ENCODE results near the gene TEDC2.
A peak's percentile ranks its signal among the peaks of the same experiment; 100 is the strongest.
"Not testable (repeated sequence)": the region's sequence is repeated elsewhere in the genome, so short reads cannot be mapped to it uniquely, and the experiment has no call there.

Gene TEDC2, protein sequence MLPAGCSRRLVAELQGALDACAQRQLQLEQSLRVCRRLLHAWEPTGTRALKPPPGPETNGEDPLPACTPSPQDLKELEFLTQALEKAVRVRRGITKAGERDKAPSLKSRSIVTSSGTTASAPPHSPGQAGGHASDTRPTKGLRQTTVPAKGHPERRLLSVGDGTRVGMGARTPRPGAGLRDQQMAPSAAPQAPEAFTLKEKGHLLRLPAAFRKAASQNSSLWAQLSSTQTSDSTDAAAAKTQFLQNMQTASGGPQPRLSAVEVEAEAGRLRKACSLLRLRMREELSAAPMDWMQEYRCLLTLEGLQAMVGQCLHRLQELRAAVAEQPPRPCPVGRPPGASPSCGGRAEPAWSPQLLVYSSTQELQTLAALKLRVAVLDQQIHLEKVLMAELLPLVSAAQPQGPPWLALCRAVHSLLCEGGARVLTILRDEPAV

DNA sequence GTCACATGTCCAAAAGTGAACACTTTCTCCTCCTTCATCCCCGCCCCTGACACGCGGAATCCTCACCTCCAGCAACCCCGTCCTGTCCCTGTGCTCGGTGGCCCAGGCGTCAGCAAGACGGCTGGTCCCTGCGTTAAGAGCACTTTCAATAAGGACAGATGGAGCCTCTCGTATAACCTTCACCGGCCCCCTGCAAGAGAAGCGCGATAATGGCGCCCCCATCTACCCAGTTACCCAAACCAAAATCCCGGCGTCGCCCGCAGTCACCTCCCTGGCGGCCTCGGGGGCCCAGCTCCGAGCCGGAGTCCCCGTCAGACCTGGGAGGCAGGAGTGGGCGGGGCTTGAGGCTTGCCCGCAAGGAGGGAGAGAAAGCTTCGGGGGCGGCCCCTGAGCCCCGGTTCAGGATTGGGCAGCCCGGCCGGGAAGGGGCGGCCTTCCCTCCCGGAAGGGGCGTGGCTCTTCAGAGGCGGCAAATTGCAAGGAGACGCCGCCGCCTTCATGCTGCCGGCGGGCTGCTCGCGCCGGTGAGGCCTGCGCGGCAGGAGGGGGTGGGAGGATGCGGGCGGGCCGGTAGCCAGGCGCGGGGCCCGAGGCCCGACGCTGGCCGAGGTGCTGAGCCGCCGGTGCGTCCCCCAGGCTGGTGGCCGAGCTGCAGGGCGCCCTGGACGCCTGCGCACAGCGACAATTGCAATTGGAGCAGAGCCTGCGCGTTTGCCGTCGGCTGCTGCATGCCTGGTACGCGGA, at the start of gene TEDC2:
Gene TEDC2 (plus strand): TSS at position 463 of the 744 bp plus-strand sequence. CDS start 36 bp downstream, at position 499.
- peak; percentile 96 to 98 for DNase-seq

DNA sequence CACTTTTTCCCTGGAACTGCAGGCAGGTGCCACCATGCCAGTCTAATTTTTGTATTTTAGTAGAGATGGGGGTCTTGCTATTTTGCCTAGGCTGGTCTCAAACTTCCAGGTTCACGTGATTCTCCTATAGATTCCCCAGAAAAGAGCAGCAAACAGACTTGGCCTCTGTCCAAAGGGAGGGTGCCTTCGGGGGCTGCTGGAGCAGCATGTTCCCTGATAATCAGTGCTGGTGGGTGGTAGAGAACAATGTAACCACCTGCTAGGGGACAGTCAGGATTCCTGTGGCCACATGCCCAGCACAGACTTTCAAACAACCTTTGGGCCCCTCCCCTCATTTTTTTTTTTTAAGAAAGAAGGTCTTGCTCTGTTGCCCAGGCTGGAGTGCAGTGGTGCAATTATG, 44.8 kb upstream of the TEDC2 start:
- DNase-seq, result no peak

DNA sequence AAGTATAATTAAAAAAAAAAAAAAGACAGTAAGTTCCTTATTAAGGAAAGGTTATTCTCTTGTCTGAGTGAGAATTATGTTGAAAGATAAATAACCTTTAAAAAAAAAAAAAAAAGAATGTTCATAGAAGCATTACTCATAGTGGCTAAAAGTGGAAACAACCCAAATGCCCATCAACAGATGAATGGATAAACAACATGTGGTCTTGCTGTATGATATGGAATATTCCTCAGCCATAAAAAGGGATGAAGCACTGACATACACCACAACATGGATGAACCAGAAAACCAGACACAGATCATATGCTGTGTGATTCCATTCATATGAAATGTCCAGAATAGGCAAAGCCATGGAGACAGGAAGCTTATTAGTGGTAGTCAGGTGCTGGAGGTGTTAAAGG, 39.9 kb upstream of the TEDC2 start:
- DNase-seq, result no peak

DNA sequence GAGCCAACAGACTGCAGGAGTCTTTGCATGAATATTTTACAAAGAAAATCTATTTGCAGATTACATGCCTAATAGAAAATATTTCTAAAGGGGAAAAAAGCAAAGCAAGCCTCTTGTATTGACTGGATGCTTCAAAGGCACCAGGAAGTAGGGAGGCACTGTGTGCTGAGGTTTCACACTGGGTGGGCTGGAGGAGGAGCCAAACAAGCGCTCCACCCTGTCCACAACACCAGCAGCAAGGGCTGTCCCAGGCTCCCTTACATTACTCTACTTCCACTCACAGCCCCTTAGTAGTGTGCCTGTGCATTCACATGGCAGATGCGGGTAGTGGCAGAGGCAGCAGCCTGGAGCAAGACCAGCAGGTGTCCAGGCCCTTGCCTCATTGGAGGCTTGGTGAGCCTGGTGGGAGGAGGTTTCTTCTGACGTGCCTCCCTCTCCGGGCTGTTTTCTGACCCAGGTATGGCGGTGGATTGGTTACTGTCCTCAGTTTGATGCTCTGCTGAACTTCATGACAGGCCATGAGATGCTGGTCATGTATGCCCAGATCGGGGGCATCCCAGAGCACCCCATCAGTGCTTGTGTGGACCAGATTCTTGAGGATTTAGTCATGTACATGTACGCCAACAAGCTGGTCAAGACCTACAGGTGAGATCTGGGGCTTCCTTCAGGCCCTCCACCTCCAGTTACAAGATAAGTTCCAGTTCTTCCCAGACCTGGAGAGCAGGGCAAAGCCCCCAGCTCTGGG, 37.6 kb upstream of the TEDC2 start:
- DNase-seq, result no peak

DNA sequence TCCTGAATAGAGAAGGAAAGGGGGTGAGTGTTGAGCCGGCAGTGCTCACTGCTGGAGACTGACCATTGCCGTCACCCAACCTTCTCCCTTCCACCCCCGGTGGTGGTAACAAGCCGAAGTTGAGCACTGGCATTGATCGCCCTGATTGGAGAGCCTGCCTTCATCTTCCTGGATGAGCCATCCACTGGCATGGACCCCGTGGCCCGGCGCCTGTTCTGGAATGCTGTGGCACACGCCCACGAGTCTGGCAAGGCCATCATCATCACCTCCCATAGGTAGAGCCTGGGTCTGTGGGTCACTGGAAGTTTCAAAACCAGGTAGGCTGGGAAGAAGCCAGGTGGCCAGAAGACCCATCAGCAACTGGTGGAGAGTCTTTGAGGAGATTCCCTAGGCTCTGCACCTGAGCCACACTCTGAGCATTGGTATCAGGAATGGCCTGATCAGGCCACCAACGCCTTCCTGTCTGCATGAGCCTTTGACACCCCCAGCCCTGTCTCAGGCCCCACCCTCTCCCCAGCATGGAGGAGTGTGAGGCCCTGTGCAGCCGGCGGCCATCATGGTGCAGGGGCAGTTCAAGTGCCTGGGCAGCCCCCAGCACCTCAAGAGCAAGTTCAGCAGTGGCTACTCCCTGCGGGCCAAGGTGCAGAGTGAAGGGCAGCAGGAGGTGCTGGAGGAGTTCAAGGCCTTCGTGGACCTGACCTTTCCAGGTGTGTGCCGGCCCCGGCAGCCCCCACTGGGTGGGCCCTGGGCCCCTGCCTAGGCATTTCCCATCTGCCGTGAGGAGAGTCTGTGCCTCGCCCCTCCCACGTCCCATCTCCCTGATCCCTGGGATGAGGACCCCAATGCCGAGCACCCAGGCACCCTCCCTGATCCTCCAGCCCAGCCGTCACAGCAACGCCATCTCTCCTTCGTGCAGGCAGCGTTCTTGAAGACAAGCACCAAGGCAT, 35.6 kb upstream of the TEDC2 start:
- DNase-seq, result no peak

DNA sequence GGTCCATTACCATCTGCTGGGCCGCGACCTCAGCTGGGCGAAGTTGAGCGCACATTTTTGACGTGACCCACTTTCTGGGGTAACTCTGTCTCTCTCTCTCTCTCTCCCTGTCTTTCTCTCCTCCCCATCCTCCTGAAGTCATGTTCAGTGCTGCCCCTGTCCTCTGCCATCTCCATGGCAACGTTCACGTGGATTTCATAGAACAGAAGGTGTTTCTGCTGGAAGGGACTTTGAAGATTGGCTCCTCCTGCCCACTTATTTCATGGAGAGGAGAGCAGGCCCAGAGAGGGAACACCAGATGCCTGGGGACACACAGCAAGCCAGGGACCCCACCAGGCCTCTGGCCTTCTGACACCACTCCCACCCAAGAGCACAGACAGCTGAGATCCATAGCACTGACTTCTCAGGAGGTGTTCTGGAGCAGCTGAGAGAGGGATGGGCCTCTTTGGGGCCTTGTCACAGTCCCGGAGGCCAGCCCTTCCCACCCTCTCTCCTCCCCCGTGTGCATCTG, 34.8 kb upstream of the TEDC2 start:
- DNase-seq, result no peak

DNA sequence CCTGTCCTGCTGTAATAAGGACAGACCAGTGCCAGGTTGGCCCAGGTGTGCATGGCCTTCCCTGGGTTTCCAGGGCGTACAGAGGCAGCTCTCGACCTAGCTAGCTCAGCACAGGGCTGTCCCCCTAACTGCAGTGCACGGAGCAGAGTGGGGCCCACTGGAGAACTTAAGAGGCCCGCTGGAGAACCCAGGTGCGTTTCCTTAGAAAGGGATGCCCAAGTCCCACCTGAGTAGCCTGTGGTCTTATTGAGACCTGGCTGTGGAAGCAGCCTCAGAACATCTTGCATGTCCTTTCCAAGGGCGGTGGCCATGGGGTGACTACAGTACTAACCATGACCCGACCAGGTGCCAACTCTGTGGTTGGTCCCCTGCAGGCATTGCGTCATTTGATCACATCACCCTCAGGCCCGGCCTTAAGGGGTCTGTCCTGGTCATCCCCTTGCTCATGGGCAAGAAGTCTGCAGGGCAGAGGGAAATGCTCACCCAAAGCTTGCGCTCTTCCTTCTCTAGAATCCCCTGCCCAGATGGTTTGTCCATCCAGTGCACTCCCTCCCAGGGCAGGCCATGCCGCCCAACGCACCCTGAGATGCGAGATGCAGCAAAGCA, 34.0 kb upstream of the TEDC2 start:
- DNase-seq, result no peak

DNA sequence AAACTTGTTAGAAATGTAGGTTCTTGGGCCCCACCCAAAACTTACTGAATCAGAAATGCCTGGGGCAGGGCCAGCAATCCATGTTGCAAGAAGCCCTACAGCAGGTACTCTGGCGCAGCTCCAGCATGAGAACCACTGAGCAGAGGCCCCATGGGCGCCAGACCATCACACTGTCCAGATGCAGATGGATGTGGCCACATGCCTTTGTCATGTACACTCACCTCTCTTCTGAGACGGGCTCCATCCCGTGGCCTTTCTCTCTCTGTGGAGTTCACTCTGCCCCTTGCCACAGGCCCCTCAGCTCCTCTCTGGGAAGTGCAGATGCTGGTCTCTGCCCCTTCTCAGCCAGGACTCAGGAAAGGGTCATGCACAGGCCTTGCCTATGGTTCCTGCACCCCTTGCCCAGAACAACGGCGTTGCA, 33.0 kb upstream of the TEDC2 start:
- no peak for DNase-seq

DNA sequence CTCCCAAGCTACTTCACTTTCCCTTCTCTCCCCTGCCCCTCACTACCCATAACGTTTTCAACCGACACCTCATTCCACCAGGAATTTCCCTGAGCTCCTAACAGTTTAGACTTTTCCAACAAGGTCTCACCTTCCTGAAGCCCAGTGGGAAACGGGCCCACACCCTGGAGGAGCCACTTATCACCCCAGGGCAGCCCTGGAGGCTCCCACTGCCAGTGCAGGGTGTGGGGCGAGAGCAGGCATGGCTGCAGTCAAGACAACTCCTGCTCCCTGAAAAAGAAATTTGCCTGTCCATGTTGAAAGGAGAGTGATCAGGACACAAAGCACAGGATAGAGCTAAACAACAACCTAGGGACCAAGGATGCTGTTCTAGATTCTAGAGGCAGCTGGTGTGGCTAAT, 32.4 kb upstream of the TEDC2 start:
- no peak for DNase-seq

DNA sequence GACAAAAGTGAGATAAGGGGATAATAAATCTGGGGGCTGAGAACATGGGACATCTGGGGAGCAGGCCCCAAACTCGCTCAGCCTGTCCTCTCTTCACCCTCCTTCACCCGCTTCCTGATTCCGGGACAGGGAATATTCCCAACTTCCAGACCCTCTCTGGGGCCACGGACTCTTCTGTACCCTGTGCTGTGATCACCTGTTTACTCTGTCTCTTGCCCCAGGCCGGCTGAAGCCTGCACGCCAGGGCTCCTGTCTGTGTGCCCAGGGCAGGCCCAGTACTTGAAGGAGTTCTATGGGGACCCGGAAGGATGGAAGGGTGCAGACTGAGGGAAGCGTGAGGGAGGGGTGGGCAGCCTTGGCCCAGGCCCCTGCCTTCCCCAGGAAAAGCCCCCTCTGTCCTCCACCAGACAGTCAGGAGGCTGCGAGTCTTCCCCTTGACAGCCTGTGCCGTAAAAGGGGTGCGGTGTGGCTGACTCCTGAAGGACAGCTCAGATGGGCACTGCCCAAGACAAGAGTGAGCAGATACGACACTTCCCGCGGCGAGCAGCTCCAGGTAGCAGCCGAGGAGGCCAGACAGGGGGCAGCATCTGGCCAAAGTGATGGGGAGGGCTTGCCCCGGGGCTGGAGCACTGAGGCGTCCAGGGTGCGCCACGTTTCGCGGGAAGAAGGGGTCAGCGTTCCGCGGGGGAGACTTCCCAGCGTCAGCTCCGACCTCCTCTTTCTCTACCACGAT, 31.7 kb upstream of the TEDC2 start:
- DNase-seq, result peak in 1 of 2 experiments; percentile 8

DNA sequence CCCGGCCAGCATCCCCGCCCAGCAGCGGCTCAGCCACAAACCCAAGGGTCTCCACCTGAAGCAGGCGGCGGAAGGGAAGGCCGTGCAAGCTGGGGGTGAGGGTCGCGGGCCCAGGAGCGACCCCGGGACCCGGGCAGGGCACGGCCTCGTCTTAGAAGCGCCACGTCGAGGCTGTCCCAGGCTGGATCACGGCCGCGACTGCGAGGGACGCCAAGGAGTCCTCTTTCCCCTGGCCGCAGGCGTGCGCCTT, 31.2 kb upstream of the TEDC2 start:
- DNase-seq, result no peak

DNA sequence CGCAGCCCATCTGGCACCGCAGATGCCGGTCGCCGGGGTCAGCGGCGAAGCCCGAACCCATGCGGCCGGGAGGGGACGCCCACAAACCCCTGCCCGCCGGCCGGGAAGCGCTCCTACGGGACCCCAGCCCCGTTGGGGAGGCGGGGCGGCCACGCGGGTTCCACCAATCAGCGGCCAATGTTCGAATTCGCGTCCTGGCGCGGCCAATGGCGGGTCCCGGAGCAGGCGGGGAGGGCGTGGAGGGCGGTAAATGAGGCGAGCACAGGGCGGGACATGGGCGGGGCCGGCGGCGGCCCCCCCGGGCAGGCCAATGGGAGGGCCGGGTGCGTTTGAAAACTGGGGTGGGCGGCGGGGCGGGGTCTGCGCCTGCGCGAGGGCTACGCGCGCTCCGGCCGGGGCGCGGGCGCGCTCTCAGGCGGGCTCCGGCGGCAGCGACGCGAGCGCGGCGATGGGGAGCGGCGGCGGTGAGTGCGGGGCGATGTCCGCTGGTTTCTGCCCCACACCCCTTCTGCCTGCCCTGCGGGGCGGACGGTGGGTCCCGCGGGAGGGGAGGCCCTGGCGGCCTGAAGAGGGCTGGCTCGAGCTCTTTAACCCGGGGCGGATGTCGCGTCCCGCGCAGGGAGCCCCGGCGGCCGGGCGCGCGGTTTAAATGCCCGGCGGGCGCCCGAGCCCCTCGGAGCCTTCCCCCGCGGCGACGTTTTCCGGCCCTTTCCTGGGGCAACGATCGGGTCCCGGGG, 30.7 kb upstream of the TEDC2 start, which contains the start of gene CCNF:
Gene CCNF (plus strand): TSS at position 414 of the 737 bp plus-strand sequence. CDS start 35 bp downstream, at position 449.
- peak; percentile 97 to 98 for DNase-seq

DNA sequence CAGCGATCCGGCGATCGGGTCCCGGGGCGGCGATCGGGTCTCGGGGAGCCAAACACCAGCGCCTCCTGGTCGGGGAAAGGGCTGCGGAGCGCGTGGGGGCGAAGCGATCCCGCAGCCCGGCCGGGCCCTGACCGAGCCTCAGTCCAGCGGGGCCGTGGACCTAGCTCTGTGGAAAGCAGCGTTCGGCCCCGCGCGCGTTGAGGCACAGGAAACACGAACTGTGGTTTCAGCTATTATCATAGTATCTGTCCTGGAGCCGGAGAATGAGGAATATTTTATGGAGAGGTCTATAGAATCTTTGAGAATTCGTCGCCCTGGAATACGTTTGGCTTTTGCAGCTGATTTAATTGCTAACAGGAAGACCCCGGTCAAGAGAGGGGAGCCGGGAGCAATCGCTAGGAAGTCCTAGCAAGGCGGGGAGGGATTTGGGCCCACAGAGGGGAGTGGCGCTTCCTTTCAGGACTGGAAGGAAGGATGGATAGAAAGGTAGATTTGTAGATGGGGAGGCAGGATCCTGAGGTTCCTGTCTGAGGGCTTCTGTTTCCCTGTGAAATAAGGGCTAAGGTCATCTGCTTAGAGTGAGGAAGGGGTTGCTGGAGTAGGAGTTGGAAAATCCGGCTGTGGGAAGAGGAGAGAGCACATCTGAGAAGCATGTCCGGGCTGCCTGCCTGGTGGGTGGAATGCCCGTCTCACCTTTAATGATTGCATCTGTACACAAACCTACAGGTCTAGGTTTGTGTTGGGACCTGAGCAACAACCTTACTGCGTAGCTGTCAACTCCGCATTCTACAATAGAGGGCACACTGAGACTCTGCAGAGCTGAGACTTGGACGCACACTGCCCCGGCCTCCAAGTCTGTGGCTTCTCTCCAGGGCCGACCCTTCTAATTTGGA, 29.9 kb upstream of the TEDC2 start:
- DNase-seq, result peak in 1 of 2 experiments; percentile 7

DNA sequence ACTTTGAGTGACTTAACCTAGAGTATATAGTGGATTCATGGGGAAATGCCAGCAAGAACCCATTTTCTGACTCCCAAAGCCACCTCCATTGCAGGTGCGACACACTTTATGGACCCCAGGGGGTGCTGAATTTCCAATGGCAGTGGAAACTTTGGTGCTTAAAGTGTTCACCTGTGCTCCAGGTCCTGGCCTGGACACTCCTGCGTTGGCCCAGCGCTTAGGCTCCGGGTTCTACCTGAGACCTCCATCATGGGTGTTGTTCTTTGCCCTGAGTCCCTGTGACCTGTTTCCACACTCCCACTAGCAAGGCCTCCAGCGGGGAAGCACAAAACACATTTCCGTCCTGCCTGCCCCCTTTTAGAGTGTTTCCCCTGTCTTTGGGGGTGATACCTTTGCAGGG, 27.6 kb upstream of the TEDC2 start:
- DNase-seq, result no peak

DNA sequence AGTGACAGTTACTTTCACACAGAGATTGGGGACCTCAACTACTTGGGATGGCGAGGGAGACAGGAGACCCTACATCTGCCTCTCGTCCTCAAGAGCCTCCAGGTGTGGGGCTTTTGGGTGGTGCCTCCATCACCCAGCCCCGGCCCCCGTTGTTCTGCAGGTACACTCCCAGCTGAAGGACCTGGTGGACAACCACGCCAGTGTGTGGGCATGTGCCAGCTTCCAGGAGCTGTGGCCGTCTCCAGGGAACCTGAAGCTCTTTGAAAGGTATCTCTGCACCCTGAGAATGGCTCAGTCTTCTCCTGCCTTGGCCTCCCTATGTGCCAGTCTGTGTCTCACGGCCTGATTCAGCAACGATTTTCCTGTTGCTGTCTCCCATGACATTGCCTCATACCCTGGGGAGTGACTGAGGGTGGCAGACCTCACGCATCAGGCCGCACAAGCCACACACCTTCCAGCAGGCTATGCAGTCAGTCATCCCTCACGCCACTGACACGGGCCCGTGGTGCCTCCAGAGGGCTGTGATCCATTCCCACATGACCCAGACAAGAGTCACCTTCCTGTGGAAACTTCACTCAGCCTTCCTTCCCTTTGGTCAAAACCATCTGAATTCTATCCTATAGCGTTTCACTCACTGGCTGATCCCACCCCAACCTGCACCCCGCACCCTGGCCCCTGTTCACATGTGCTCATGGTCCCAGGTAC, 27.0 kb upstream of the TEDC2 start:
- no peak for DNase-seq

DNA sequence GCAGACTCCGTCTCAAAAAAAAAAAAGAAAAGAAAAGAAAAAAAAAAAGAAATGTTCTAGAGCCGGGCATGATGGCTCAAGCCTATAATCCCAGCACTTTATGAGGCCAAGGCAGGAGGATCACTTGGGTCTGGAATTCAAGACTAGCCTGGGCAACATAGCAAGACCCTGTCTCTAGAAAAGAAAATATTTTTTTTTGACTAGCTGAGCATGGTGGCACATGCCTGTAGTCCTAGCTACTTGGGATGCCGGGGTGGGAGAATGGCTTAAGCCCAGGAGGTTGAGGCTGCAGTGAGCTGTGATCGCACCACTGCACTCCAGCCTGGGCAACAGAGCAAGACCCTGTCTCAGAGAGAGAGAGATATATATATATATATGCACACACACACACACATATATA, 24.7 kb upstream of the TEDC2 start:
- DNase-seq, result not testable (repeated sequence)

DNA sequence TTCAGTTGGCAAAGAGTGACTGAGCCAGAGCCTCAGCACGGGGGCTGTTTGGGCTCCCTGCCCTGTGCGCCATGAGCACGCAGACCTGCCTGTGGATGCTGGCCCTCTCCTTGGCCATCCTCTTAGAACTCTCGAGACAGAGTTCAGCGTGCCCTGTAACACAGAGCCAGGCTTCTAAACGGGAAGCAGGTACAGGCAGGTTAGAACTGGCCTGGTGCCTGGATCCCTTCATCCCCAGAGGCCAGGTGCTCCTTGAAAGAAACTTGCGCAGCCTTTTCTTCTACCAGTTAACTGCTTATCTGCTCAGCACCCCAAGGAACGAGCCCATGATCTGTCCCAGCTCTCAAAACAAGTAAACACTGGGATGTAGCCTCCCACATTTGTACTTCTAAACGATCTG, 23.8 kb upstream of the TEDC2 start:
- no peak for DNase-seq

DNA sequence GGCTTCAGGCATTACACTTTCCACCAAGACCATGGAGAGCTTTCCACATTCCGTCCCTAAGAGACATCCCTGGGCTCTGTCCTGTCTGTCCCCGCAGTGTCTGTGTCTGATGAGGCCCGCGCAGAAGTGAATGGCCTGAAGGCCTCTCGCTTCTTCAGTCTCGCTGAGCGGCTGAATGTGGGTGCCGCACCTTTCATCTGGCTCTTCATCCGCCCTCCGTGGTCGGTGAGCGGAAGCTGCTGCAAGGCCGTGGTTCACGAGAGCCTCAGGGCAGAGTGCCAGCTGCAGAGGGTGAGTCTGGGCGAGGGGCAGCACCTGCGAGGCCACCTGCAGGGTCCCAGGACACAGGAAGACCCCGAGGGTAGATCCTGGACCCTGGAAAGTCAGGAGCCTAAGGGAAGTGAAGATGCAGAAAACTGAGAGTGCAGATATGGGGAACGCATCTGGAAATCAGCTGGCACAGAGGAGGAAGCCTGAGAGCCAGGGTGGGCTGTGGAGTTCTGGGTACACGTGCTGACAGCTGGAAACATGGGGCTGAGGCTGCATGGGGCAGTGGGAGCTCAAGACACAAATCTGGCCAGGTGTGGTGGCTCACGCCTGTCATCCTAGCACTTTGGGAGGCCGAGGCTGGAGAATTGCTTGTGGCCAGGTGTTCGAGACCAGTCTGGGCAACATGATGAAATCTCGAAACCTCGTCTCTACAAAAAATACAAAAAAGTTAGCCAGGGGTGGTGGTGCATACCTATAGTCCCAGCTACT, 22.7 kb upstream of the TEDC2 start:
- DNase-seq, result no peak
